GM13976 (cell line): ENCODE measurements around the gene ABHD5.

Source experiments
- DNase-seq: peaks from one replicate; pipeline ENCODE4 v3.0.0; 2012; ENCODE audit warnings: low spot score
- CTCF ChIP-seq: IDR thresholded peaks from 2 replicates; pipeline ENCODE4 v1.5.1; 2012; ENCODE audit warnings: borderline replicate concordance, mild to moderate bottlenecking; ENCODE audit not compliant: insufficient read depth; ENCODE audit errors: extremely low read depth, missing control alignments, control extremely low read depth
- in situ Hi-C: fragments of 300-500 bp; cut with MboI; formaldehyde crosslinking; loops from one replicate; pipeline ENCODE4 v1.12.0; 2022; ENCODE audit warnings: low sequenced_read_pairs, mixed read lengths, inconsistent platforms; ENCODE audit not compliant: unreplicated experiment

The ABHD5 gene

GRCh38 chr3:43742920-43743319 is 52.2 kb downstream of the ABHD5 start:
- no peak for TF ChIP-seq CTCF
- in situ Hi-C loops = no loop called here
- DNase-seq = no peak

DNA sequence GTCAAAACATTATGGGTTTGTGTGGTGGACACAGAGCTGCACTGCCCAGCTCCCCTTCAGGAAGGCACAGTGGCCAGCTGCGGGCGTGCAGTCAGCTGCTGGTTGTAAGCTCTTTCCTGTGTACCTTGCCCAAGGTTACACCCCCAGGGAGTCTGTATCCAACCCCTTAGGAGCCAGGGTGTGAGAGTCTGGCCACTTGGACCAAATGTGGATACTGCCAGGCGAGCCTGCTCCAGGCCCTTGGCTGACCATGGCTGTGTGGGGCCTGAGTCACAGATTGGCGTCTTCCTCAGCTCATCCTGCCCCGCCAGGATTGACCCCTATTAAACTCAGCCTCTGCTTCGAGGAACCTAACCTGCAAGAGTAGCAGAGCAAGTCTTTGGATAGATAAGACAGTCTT is 56.9 kb downstream of the ABHD5 start:
- no peak for DNase-seq
- TF ChIP-seq CTCF = no peak
- in situ Hi-C loops = no loop called here

DNA sequence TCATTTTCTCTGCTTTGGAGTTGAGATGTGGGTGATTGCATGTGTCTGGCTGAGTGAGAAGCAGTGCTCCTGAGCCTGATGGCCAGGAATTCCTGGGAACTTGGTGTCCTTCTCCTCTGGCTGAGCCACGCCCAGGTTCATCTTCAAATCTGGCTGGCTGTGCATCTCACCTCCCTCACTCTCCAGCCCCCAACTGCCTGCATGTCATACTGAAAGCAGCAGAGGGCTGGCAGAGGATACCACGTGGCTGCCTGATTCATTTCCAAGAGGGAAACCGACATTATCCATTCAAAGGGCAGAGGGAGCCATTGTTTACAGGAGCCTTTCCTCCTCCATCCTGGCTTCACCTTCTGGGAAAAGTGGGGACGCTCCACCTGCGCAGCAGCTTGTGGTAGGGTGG is 57.4 kb downstream of the ABHD5 start:
- in situ Hi-C loops = no loop called here
- TF ChIP-seq CTCF = no peak
- DNase-seq = no peak

DNA sequence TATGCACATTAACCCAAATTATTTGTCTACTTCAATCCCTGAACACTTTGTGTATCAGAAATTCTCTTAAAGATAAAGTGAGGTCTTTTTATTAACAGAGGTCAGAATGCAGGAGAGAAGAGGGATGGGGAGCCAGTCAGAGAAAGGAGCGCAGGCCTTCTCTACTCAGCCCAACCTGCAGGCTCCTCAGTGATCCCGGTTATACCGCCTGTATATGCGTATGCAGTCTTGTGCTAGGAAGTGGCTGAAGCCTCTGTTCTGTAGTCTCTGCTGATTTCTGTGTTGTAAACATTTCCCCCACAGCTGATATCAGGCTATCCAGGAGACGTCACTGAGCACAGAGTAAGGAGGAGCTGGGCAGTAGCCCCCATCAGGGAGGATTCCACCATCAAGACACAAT is 57.9 kb downstream of the ABHD5 start:
- no peak for TF ChIP-seq CTCF
- no peak for DNase-seq
- in situ Hi-C loops = no loop called here

DNA sequence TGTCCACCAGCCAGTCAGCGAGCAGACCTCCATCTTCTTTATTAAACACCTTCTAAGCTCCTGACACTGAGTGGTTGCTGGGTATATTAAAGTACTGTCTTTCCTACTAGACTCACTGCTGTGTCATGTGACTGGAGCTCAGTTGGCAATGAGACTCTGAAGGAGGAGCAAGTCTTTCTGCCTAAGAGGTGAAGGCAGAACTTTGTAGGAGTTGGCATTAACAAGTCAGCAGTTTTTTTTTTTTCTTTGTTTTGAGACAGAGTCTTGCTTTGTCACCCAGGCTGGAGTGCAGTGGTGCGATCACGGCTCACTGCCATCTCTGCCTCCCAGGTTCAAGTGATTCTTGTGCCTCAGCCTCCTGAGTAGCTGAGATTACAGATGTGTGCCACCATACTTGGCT is 62.2 kb downstream of the ABHD5 start:
- no peak for TF ChIP-seq CTCF
- no peak for DNase-seq
- in situ Hi-C loops = no loop called here

- in situ Hi-C loops = no loop called here
- DNase-seq = no peak
- TF ChIP-seq CTCF = no peak
Measured at GRCh38 chr3:43753741-43754715, 63.3 kb downstream of the ABHD5 start.
